ENCODE data around the gene PAN3.

The PAN3 gene

GRCh38 chr13:28229522-28230411 is 91.4 kb downstream of the PAN3 start:
- DNase-seq: no peak

- DNase-seq: no peak
These were observed 93.3 kb downstream of the PAN3 start for GRCh38 chr13:28231642-28232041.

GRCh38 chr13:28237944-28238343 is 99.6 kb downstream of the PAN3 start:
- no peak for DNase-seq

DNA sequence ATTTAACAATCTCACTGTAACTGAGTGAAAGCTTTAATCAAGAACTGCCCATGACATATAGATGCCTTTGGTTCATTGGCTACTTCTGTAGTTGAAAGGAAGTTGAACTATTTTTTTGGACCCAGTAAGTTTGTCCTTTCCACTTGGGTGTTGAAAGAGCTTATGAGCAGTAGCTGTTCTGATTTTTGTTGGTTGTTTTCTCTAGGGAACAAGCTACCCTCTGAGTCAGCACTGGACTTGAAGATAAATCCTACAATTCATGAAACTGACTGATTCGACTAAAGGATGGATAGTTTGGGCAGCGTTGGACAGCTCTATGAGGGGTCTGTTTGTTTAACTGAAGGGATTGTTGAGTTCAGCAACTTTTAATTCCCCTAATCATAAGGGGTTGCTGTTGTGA is 101.0 kb downstream of the PAN3 start:
- DNase-seq: no peak

DNA sequence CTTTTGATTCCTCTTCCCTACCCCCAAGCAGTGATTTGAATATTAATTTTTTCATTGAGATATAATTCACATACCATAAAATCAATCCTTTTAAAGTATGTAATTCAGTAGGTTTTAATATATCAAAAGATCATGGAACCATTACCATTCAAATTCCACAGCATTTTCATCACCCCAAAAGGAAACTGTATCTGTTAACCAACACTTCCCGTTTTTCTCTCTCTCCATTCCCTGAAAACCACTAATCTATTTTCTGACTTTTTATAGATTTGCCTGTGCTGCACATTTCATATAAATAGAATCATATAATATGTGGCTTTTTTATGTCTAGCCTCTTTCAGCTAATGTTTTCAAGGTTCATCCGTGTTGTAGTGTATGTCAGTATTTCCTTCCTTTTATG is 107.1 kb downstream of the PAN3 start:
- no peak for DNase-seq

GRCh38 chr13:28246891-28247290 is 108.5 kb downstream of the PAN3 start:
- no peak for DNase-seq

DNA sequence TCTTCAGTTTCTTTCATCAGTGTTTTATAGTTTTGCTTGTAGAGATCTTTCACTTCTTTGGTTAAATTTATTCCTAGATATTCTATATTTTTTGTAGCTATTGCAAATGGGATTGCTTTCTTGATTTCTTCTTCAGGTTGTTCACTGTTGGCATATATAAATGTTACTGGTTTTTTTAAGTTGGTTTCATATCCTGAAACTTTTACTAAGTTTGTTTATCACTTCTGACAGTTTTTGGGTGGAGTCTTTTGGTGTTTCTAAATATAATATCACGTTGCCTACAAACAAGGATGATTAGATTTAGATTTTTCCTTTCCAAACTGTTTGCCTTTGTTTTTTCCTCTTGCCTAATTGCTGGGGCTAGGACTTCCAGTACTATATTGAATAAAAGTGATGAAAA is 109.7 kb downstream of the PAN3 start:
- no peak for DNase-seq

- DNase-seq: no peak
These were observed 112.2 kb downstream of the PAN3 start for GRCh38 chr13:28250542-28250941.

DNA sequence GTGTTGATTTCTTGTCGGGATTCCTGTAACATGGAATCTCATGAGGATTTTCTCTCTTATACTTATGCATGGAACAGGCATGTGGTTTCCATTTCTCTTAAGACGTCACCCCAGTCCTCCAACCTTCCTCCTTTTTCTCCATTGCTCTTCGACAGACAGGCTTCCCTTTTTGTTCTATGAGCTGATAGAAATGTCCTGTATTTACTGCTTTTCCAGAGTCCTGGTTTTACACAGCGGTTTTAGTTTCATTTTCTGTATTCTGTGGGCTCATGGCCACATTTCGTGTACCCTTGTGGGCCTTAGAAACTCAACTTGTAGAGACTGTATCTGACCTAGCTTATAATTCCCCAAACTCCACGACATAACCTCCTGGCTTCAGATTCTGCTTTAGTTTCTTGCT is 113.1 kb downstream of the PAN3 start:
- DNase-seq: no peak

GRCh38 chr13:28252547-28252946 is 114.2 kb downstream of the PAN3 start:
- no peak for DNase-seq

DNA sequence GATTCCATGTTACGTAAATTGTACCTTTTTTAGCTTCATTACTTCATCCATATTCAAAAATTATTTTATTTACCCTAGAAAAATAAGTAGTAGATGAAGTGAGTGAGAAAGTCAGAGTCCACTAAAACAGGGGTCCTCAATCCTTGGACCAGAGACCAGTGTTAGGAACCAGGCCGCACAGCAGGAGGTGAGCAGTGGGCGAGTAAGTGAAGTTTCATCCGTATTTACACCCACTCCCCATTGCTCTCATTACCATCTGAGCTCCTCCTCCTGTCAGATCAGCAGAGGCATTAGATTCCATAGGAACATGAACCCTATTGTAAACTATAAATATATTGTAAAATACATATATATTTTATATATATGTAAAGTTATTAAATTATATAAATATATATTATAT is 119.0 kb downstream of the PAN3 start:
- no peak for DNase-seq

DNA sequence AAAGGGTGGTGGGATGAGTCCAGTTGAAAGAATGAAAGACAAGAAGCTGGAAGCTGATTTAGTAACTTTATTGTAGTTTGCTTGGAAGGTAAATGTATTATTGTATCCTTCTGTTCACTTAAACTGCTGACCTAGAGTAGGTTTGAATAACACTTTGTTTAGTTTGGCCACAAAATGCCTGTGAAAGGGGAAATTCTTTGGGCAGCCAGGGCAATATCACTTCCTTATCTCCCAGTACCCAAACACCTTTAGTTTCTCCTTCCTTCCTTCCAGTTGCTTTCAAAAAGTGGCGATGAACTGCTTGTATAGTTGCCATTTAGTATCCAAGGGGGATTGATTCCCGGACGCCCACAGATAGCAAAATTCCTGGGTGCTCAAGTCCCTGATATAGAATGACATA is 120.1 kb downstream of the PAN3 start:
- no peak for DNase-seq

- no peak for DNase-seq
These were observed 129.2 kb downstream of the PAN3 start for GRCh38 chr13:28267497-28267896.

DNA sequence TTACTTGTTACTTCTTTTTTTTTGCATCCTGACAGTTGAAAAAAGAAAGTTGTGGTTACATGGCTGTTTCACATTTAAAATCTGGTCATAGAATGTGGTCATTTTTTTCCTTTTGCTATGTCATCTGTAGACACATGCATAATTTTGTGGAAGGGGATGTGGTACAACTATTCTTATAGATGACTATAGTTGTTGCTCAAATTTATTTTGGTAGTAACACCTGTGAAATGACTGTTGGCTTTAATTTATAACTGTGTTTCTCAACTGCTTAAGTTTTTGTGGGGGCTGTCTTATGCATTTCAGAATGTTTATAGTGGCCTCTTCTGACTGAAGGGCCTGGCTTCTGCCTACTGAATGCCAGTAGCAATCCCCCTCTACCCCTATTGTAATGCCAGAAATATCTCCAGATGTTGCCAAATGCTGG is 130.5 kb downstream of the PAN3 start:
- DNase-seq: no peak

GRCh38 chr13:28271056-28271840 is 132.9 kb downstream of the PAN3 start:
- no peak for DNase-seq

GRCh38 chr13:28273919-28274318 is 135.6 kb downstream of the PAN3 start:
- DNase-seq: no peak

DNA sequence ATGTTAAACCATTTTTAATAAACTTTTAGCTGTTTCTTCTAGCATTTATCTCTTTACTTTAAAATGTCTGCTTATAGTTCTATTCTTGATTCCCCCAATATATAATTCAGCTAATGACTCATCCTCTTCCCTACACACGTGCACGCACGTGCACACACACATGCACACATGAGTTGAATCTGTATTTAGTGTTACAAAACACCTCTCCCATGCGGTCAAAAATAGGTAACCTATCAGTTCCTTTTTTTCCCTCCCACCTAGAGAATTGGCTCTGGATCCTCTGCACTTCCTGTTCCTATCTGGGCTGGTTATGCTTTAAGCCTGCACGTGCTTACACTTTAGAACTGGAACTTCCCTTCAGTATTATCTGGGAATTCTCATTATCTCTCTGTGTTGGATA is 144.1 kb downstream of the PAN3 start:
- no peak for DNase-seq

DNA sequence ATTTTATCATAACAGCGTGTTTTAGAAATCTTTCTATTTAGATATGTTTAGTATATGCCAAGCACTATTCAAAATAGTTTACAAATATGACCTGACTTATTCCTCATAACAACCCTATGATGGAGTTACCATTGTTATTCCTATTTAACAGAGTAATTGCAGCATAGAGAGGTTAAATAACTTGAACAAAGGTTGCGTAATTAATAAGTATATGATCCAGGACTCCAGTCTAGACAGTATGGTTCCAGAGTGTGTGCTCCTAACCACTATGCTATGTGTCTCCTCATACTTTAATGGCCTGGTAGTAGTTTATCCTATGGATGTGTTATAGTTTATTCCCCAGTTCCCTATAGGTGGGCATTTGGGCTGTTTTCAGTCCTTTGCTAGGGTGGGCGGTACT is 145.3 kb downstream of the PAN3 start:
- no peak for DNase-seq

GRCh38 chr13:28286263-28286662 is 147.9 kb downstream of the PAN3 start:
- no peak for DNase-seq

DNA sequence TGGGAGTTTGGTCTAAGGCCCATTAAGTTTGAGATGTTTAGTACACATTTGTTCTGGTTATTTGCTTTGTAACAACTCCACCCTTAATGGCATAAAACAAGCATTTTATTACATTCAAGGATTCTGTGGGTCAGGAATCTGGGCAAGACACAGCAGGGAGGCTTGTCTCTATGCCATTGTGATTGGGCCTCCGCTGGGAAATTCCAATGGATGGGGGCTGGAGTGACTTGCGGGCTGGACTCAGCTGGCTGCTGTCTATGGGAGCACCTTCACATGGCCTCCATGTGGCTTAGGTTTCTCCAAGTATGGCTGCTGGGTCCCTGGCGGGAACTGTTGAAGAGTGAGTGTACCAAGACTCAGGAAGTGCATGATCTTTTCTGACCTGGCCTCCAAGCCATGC is 159.0 kb downstream of the PAN3 start:
- DNase-seq: no peak

- DNase-seq: no peak
These were observed 161.6 kb downstream of the PAN3 start for GRCh38 chr13:28299916-28300315.

DNA sequence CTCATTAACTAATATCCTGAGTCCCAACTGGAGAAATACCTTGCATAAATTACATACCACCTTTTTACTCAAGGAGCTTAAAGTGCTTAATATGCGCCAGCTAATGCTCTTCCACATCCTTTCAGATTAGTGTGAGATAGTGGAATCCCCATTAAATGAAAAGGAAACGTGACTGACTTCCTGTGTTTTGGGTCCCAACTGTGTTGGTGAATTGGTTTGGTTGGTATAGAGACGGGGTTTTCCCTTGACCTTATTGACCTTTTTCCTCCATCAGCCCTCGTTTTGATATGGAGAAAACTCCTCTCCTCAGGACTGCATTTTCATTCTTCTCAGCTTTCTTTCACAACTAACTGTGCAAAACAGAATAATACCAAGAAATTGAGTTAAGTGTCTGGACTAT is 163.5 kb downstream of the PAN3 start:
- no peak for DNase-seq

- DNase-seq: no peak
These were observed 168.0 kb downstream of the PAN3 start for GRCh38 chr13:28306325-28306724.

- peak; percentile 35 for DNase-seq
These were observed 175.2 kb downstream of the PAN3 start for GRCh38 chr13:28313579-28313978.
